NT2/D1 (cell line): ENCODE results near the gene TSPAN10.

Experiments
- SUZ12 ChIP-seq: IDR thresholded peaks from 2 replicates; pipeline ENCODE4 v1.6.1; 2011; ENCODE audit not compliant: insufficient read length, insufficient read depth; ENCODE audit errors: extremely low read depth
- YY1 ChIP-seq: IDR thresholded peaks from 2 replicates; pipeline ENCODE4 v1.6.1; 2011; ENCODE audit not compliant: insufficient read length, insufficient read depth
- ZNF274 ChIP-seq: IDR thresholded peaks from 2 replicates; pipeline ENCODE4 v1.6.1; 2011; ENCODE audit warnings: mild to moderate bottlenecking, low read depth, low read length

GRCh38 chr17:81647640-81648012 lies 10.6 kb downstream of the TSPAN10 start:
- no peak for TF ChIP-seq YY1
- no peak for TF ChIP-seq SUZ12
- no peak for TF ChIP-seq ZNF274
